GM18861 (cell line): Measurements from ENCODE around the gene PC.
"Not testable (repeated sequence)": the region's sequence is repeated elsewhere in the genome, so short reads cannot be mapped to it uniquely, and the experiment has no call there.

ENCODE experiments used
- ATAC-seq: cut with Tn5 transposase; IDR thresholded peaks from one replicate; pipeline ENCODE4 v1.9.1; 2021; ENCODE audit not compliant: unreplicated experiment

Gene PC

DNA sequence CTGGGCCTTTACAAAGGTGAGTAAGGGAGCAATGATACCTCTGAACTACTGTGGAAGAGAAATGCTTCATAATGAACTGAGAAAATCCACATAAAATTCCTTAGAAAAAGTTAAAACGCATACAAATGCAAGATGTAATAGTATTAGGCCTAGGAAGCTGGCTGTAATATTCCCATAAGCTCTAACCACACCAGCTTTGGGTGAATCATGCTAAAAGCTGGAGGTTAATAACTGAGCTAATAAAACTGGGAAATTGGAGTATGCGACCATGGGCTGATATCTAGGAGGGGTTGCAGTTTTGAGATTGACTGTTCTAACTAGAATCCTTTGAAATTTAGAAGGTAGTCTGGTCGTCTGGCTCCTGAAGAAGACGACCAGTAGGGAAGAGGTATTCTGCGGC is 143.5 kb downstream of the PC start:
- no peak for ATAC-seq

DNA sequence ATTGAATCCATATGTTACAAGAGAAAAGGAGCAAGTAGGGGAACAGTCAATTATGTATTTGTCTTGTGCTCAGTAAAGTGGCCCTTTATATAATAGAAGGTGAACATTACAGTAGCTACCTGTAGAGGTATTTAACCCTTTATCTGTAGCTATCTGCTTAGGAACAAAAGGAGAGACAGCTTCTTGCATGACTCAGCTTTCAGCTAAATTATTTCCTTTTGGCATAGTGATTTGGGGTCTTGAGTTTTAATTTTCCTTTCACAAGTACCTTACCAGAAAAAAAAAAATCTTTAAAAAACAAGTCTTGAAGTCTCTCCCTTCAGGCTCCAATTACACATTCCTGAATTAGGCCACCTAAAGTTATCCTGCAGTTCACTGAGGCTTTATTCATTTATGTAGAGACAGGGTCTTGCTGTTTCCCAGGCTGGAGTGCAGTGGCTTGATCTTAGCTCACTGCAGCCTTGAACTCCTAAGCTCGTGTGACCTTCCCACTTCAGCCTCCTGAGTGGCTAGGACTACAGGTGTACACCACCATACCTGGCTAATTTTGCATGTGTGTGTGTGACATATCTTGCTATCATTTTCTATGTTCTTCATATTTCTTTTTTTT is 147.5 kb downstream of the PC start:
- ATAC-seq = no peak

DNA sequence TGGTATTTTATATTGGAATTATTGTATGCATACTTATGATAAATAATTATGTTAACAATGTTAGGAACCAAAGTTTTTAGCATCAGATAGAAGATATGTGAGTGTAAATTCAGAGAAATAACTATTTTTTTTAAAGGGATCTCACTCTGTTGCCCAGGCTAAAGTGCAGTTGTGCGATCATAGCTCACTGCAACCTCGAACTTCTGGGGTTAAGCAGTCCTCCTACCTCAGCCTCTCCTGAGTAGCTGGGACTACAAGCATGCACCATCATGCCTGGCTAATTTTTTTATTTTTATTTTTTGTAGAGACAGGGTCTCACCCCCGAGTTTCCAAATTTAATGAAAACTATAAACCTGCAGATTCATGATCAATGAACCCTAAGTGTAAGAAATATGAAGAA is 148.6 kb downstream of the PC start:
- ATAC-seq = no peak

DNA sequence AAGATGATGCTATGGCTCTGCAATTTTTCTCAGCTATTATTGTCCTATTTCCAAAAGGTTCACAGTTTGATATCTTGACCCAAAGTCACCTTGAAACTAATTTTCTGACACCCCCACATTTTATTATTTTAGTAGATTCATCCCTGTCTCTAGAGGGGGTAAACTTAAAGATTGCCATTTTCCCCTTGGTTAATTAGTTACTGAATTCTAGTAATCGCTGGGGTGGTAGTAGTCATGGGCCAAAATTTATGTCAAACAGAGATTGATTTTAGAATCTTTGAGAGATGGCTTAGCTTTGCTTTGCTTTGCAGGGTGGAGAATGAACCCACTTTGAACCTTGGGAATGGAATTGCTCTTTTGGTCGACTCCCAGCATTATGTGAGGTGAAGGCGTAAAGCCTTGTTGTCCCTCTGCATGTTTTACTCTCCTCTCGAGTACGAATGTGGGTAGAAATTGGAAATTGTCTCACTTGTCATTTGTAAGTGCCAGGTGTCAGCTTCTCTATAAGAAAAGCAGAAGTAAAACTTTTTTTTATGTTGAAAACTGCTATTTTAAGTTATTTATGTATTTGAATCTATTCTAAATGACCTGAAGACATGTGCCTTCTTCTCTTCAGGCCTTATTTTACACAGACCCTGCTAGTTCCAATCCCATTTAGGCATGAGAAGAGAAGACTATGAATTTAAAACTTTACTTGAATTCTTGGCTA is 157.3 kb downstream of the PC start:
- ATAC-seq = no peak

DNA sequence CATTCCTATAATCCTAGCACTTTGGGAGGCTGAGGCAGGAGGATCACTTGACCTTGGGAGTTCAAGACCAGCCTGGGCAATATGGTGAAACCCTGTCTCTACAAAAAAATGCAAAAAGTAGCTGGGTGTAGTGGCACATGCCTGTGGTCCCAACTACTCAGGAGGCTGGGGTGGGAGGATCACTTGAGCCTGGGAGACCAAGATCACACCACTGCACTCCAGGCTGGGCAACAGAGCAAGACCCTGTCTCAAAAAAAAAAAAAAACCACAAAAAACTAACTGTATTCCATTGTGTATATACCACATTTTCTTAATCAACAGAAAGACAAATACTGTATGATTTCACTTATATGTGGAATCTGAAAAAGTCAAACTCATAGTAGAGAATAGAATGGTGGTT is 158.4 kb downstream of the PC start:
- ATAC-seq = not testable (repeated sequence)
